NCI-H1092 treated with DMSO at 0.1 percent for 48 hours (cell line): ENCODE measurements around the gene CACNB2.
"Not testable (repeated sequence)": the region's sequence is repeated elsewhere in the genome, so short reads cannot be mapped to it uniquely, and the experiment has no call there.

Source experiments
- DNase-seq: peaks from one replicate; lab custom pipeline; 2025; lab: John Stamatoyannopoulos, UW

The CACNB2 gene

DNA sequence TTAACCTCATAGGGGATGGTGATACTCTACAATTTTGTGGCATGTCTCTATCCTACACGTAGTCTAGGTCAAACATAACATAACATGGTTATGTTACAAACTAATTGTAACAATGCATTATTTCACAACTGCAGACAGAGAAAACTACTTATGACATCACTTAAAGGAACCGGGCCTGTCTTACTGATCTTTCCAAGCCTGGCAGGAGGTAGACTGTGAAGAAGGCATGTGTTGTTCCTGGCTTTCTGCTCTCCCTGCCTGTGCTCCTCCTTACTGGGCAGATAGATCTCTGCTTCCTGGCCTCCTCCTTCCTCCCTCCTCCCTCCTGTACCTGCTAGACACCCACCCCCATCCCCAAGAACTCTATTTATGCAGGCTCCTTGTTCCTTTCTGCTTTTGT lies 5.4 kb downstream of the CACNB2 start:
- no peak for DNase-seq

DNA sequence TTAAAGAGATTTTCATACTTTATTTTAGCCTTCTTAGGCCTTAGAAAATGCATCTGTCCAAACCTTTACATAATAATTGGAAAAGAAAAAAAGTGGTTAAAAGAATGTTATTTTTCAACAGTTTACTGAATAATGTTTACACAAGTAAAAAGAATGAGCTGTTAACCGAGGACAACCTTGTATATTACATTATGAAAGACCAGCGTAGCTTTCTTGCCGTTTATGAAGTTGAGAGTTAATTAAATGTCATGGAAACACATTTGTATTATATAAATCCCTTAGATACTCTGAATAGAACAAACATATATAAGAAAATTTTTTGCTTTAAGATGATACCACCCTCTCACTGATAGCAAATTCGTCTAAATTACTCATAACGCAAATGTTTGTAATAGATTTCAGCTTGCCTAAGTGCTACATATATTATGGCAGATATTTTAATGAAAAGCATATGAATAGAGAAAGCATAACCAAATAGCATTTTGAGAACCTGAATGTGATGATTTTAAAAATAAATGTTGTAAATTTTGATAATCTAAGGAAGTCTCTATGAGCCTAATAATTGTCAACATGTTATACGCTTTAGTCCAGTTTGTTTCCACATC lies 9.1 kb downstream of the CACNB2 start:
- no peak for DNase-seq

DNA sequence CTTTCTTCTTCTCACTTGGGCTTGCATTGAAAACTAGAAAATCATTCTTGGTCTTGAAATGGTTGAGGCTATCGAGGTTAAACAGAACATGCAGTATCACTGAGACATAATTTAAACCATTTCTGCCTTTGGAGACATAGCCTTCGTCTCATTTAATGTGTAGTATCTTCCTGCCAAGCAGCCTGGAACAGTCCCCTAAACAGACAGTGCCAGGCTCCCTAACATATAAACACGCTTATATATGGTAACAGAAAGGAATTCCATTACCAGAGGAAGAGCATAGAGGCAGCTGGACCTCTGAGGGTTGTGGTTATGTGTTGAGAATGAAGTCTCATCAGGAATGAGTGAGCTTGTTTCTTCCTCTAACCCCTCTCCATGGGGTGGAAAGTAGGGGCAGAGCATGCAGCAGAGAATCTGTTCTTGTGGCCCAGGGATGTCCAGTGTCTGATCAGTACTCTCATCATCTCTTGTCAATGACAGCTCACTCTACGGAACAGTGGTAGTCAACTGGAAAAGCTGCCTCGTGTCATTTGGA lies 11.2 kb downstream of the CACNB2 start:
- DNase-seq, result no peak

DNA sequence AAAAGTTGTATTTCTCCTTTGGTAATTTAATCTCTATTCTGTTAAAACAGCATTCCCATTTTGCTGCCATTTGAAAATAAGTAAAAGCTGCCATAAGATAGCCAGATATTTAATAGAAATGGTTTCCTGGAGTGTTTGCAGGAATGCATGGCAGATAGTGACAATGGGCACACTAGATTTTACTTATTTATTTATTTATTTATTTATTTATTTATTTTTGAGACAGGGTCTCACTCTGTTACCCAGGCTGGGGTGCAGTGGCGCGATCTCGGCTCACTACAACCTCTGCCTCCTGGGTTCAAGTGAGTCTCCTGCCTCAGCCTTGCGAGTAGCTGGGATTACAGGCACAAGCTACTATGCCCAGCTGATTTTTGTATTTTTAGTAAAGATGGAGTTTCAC lies 13.2 kb downstream of the CACNB2 start:
- not testable (repeated sequence) for DNase-seq

DNA sequence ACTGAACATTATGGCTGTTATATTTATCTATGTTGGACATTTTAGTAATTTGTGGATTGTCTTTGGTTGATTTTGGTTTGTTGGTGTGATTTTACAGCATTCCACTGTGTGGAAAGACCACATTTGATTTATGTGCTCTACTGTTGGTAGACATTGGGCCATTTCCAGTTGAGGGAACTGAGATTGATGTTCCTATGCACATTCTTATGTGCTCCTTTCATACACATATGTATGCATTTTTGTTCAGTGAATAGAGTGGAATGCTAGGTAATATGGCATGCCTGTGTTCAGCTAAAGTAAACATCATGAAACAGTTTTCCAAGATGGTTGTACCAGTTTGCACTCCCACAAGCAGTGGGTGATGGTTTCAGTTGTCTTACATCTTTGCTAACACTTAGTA lies 15.1 kb downstream of the CACNB2 start:
- DNase-seq, result no peak

DNA sequence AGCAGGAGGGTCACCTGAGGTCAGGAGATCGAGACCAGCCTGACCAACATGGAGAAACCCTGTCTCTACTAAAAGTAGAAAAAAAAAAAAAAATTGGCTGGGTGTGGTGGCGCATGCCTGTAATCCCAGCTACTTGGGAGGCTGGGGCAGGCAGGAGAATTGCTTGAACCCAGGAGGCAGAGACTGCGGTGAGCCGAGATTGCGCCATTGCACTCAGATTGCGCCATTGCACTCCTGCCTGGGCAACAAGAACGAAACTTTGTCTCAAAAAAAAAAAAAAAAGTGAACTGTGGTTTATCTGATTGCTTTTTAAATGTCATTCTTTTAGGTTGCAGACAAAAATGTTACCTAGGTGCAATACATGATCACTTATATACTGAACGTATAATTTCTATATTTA lies 16.6 kb downstream of the CACNB2 start:
- not testable (repeated sequence) for DNase-seq

DNA sequence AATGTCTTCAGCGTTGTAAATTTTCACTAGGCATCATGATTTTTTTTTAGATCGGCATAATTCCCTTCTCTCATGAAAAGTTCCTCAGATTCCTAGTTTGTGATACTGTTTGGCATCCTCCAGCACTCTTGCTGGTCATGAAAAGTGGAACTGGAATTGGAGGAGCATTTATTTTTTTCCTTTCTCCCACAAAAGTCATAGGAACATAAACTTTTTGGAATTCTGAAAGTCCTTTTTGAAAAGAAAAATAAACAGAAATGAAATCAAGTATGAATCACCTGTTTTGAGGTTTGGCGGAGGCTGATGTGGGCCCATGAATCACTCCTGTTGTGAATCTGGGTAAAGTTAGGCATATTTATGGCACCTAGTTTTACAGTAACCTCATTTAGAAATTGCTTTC lies 17.7 kb downstream of the CACNB2 start:
- DNase-seq, result no peak

DNA sequence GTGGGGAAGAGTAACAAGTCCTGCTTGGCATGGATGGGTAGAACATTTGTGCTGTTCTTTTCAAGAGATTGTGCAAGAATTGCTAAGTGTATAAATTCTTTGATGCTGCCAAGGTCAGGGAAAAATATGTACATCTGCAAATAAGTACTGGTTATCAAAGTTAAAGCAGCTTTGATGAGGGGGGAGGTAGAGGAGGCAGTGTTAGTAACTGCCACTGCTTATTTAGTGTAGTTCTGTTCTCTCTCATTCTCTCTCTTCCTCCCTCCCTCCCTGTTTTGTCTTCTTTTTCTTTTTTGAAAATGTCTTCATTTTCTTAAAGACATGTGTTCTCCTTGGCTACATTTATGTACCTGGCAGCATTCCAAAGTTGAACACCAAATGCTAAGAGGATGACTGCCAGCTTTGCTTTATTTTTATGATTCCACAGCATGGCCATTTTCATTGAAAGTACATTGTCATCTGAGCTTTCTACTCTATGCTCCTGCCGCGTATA lies 18.6 kb downstream of the CACNB2 start:
- no peak for DNase-seq

DNA sequence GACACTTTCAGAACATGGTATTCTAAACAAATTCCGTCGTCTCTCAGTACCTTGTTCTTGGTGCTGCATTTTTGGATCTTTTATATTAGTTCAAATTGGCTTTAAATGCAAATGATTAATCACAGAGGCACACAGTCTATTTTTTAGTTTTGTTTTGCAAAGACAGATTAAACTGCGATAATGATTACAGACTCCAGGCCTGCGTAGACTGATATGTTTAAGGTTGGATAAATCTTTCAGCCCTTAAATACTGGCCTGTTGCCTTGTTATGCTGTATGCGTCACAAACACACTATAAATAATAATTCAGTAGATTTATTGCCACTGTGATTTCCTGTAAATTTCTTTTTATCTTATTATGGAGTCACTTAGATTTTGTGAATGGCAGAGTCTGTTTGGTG lies 19.3 kb downstream of the CACNB2 start:
- DNase-seq, result no peak

DNA sequence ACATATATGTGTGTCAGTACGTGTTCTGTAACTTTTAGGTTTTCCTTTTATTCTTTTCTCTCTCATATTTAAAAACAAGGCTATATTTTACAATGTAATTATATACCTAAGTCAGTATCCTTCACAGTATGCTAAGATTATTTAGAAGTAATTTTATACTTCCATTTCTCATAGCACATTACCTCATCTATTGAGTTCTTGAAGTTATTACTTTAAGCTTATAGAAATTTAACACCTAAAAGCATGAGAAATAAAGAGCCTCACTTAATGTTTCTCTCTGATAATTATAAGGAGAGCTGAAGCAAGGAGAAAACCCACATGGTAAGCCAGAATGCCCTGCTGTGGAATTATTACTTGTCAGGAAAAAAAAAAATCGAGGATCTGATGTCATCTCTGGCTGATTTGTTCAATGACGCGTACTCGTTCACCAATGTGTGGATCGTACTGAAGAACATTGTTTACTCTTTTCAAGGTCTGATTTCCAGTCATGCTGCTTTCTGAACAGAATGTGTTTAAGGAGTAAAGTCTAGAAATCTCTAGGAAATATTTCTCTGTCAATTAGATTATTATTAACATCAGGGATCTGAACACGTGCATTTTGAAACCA lies 21.9 kb downstream of the CACNB2 start:
- DNase-seq, result no peak

DNA sequence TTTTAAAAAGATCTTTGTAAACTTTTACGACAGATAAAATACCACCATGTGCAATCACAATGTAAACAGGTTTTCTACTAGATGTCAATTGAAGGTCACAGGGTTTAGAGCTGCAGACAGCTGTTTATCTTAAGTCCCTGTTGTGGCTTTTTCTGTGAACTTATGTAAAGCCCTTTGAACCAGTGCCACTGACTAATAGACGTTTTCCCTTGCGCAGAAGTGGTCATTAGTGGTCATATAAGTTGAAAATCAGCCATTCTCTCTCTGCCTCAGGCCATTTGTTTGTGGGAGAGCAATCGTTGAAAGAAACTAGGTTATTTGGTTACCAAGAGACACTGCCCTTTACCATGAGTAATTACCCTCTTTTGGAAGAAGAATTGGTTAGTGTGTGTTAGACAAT lies 23.9 kb downstream of the CACNB2 start:
- DNase-seq, result no peak

DNA sequence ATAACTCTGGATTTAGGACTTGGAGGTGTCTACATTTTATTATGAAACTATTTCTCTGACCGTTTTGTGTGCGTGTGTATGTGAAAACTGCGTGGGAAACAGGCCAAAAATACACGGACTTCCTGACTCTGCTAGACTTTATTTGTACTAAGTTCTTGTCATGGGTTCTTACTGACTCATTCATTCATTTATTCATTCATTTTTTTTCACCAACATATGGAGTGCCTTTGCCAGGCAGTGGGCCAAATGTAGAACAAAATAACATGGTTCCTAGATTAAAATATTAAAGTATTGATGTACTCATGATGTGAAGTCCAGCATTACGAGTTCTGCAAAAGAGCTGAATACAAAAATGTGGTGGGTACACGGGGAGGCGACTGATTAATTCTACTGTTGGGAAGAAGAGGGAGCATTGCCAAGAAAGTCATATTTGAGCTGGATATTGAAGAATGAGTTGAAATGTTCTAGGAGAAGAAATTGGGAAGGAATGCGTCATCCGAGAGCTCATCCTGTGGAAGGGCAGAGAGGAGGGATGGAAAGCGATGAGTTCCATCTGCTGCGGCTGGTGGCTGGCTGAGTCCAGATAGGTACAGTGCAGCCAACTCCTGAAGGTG lies 24.6 kb downstream of the CACNB2 start:
- DNase-seq, result no peak

DNA sequence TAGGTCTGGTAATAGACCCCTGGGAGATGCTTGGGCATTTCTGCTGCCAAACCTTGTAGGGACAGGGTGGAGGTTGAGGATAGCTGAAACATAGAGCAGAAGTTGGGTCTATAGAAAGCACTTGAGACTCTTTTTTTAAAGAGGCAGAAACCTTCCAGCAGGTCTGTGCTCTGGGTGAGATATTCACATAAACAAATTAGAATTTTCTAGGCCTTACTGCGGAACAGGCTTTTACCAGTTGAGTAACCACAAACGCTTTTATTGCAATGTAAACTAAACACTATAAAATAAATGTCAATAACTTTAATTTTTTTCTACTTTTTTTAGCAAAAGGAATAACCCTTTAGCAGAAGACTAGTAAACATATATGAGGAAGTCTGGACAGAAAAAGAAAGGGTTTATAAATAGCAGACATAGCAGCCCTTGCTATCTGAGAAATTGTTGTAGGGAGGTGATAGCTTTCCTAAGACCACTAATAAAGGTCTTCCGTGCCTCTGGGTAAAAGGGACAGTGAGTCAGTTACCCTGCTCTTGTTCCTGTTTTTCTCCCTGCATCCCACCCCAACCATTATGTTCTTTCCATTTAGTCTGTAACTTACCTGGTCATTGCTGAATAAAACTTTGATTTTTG lies 38.7 kb downstream of the CACNB2 start:
- DNase-seq, result no peak

DNA sequence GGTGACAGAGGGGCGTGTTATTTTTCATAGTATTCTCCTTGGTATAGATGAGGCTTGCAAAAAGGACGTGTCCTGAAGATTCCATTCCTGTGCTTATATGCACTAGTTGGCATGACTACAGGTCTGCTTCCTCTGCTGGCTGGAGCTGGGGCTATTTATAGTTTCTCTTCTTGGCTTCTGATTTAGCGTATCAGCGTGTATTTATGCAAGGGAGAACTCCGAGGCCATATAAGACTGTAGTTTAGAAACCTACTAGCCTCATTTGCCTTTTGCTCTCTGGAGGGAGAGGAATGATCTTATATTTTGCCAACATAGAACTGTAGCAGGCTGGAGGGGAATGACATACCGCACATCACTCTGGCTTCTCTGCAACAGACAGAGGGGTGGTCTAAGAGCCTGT lies 39.7 kb downstream of the CACNB2 start:
- DNase-seq, result no peak

DNA sequence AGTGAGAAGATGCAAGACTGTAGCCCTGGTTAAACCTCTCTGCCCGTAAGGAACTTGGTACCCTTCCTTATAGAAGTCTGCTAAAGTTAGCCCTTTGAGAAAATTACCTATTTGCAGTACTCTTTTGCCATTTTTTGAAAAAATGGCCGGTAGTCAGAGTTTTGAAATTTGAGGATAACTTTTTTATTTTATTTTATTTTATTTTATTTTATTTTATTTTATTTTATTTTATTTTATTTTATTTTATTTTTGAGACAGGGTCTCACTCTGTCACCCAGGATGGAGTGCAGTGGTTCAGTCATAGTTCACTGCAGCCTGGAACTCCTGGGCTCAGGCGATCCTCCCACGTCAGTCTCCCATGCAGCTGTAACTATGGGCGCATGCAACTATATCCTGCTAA lies 41.2 kb downstream of the CACNB2 start:
- DNase-seq, result not testable (repeated sequence)

DNA sequence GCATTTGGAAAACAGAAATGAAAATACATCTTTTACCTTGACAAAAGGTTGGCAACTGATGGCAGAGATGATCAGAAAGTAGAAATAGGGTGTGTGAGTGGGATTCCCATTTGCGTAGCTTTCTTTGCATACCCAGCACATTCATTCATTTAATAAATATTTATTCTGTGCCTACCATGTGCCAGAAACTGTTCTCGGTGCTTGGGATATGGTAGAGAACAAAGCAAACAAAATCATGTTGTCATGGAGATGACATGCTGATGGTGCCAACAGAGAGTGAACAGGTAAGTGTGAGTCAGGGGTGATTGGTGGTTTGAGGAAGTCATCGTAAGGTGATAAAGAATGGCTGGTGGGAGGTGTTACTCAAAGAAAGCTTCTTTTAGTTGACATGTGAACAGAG lies 45.4 kb downstream of the CACNB2 start:
- DNase-seq, result no peak

DNA sequence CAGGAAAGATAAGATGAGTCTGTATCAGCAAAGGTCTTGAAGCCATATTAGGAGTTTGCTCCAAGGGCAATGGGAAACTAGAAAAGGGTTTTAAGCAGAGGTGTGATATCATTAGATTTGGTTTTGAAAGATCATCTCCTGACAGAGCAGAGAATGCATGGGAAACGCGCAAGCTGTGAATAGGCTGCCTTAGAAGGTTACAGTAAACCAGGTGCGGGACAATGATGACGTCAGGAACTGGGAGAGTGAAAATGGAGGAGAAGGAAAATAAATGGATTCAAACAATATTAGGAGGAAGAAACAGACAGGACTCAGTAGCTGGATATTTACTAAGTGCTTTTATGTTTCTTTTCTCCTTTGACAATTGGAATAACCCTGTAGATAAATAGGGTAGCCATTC lies 50.6 kb downstream of the CACNB2 start:
- DNase-seq, result no peak

DNA sequence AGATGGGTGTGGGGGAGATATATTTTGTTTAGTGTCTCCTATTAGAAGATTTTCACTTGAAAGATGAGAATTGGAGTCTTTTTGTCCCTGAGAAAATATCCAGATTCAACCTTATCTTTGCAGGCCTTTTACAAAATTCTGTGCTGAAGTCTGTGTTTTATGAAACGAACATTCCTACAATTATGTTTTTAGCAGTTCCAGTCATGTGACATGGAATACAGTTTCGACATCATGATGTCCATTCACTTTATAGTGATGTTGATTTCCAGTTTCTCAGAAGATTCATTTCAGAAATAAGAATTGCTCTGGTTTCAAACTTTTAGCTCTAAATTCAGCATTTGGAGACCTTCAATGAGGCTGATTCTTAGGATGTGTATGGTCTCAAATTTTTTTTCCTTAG lies 54.4 kb downstream of the CACNB2 start:
- no peak for DNase-seq

DNA sequence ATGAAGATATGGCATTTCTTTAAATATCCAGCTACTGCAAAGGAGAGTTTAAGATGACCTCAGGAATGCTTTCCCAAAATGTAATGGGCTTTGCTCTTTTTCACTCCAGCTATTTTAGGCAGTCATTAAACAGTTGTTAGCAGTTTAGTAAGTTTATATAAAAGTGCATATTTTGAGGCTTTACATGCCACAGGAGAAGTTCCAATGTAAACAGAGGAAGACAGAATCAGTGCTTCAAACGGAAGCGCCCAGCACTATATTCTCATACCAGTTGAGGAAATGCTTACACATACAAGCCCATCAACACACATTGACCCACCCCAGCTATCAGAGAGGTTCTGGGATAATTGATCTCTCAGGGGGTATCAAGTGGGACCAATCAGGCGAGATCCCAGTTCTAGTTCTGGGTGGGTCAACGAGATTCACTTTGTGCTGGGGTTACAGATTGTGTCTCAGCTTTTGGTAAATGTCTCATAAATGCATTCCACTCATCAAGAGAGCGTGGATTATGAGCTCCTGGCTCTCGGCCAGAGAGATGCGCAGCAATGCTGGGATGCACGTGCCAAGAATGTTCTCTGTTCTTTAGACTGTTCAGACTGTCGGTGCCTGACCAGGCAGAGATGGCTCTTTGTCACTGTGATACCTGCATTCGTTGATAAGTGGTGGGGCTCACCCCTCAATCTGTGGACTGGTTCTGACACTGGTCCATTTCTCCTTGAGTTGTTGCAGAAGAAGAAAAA lies 55.0 kb downstream of the CACNB2 start:
- DNase-seq, result no peak

DNA sequence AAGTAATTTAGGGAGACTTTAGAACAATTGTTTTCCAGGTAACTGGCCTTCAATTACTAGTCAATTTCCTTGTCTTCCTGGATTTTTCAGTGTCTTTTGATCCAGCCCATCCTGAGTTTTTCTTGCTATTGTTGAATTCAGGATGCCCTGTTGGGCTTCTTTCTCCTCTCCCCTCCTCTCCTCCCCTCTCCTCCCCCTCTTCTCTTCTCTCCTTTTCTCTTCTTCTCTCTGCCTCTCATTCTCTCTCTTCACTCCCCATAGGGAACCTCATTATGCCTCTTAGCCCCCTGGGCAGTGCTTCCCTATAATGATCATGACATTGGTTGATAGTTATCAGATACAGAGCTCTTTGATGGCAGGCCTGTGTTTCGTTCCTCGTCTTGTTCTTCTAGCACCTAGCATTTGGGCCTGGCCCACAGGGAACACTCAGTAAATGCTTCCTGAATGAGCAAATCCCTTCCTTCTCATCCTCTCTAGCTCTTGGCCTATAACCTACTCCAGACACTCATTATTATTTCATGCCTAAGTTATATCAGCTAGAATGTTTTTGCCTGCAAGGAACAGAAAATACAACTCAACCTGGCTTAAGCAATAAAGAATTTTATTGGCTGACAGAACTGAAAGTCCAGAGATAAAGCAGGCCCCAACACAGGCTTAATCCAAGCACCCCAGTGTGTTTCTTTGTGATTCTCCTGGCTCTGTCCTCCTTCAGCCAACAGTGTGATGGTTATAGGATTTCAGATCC lies 56.8 kb downstream of the CACNB2 start:
- no peak for DNase-seq

DNA sequence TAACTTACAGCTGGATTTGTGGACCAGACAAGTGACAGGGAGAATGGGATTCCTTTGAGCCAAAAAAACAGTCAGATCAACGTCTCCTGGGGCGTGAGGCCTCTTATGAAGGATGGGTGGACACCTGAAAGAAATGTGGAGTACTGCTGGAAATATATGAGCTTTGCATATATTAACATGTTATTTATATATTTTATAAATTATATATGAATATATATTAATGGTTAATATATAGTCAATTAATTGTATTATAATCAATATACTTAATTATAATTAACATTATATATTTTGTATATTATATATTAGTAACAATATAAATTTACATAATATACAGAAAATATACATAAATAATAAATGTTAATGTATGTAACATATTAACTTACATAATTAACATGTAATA lies 57.5 kb downstream of the CACNB2 start:
- DNase-seq, result no peak

DNA sequence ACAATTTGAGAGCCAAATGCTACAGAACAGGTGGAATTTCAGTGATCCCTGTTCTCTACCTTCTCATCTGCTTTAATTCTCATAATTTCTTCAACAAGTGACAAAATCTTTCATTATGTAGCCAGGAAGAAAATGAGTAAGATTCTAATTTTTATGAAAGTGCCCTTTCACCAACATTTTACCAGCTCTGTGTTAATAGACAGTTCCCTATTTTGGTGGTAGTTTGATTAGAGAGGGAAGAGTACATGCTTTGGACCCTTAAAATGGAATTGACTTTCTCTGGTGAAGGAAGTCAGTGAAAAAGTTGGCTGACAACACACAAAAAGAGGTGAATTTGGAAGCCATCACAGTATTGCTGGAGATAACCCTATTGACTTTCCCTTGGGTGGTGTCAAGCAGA lies 61.7 kb downstream of the CACNB2 start:
- DNase-seq, result no peak
